Caco-2 (cell line): ENCODE data around the gene GALNT18. TPM values are rescaled to one million over a fixed set of nuclear protein-coding genes. Genes with fewer than 3 reads are reported as not detected.

Source experiments
- BruUV-seq: library from RNA; stranded (reverse); fragments of 400-500 nt; replicated peaks from 2 replicates; lab custom pipeline; 2021; lab: Mats Ljungman, UMichigan
- CTCF ChIA-PET: fragments of 300-600 bp; sonication (Branson Sonifier 250); formaldehyde crosslinking; loops from one replicate; lab custom pipeline; 2022; ENCODE audit warnings: antibody characterized with exemption; lab: Charles Lee
- POLR2A ChIA-PET: fragments of 300-600 bp; sonication (Branson Sonifier 250); formaldehyde crosslinking; loops from one replicate; lab custom pipeline; 2022; ENCODE audit warnings: antibody characterized with exemption; lab: Charles Lee
- DNase-seq, 2 experiments: peaks; one replicate each; pipeline versions ENCODE4 v3.0.0 to v3.0.0-alpha.2; 2020 to 2022
- H3K27me3 ChIP-seq: replicated peaks from 2 replicates; pipeline ENCODE4 v1.6.0; 2011; ENCODE audit warnings: low read length; ENCODE audit not compliant: control insufficient read depth, insufficient read depth
- H3K36me3 ChIP-seq: 2 replicates; pipeline ENCODE4 v1.5.1; 2011; ENCODE audit warnings: low read length; ENCODE audit not compliant: control insufficient read depth, insufficient read depth
- H3K4me1 ChIP-seq: fragments of 250-450 bp; sonication (Bioruptor Pico); 2 replicates; pipeline ENCODE4 v1.5.1; 2020; ENCODE audit warnings: mild to moderate bottlenecking
- H3K4me3 ChIP-seq: 2 replicates; pipeline ENCODE4 v1.5.1; 2011; ENCODE audit warnings: low read depth, mild to moderate bottlenecking, control low read depth, low read length
- H3K9me3 ChIP-seq: fragments of 250-450 bp; sonication (Bioruptor Pico); 2 replicates; pipeline ENCODE4 v1.5.1; 2020; ENCODE audit warnings: mild to moderate bottlenecking, moderate library complexity
- H3K27ac Mint-ChIP-seq: one replicate; pipeline ENCODE4 v1.8.0; 2022; ENCODE audit warnings: mixed read lengths; ENCODE audit not compliant: unreplicated experiment
- H3K27me3 Mint-ChIP-seq: one replicate; pipeline ENCODE4 v1.8.0; 2022; ENCODE audit warnings: mixed read lengths; ENCODE audit not compliant: insufficient read depth, unreplicated experiment
- H3K36me3 Mint-ChIP-seq: one replicate; pipeline ENCODE4 v1.8.0; 2022; ENCODE audit warnings: mild to moderate bottlenecking, mixed read lengths; ENCODE audit not compliant: insufficient read depth, unreplicated experiment
- H3K4me1 Mint-ChIP-seq: one replicate; pipeline ENCODE4 v1.8.0; 2022; ENCODE audit warnings: low read depth, mixed read lengths; ENCODE audit not compliant: unreplicated experiment
- H3K4me3 Mint-ChIP-seq: one replicate; pipeline ENCODE4 v1.8.0; 2022; ENCODE audit warnings: mild to moderate bottlenecking, moderate library complexity, mixed read lengths; ENCODE audit not compliant: unreplicated experiment
- H3K9me3 Mint-ChIP-seq: one replicate; pipeline ENCODE4 v1.8.0; 2022; ENCODE audit warnings: mixed read lengths; ENCODE audit not compliant: unreplicated experiment
- intact Hi-C: fragments of 100-400 bp; cut with micrococcal nuclease; formaldehyde crosslinking; loops from one replicate; pipeline ENCODE4 v1.10.0; 2022; ENCODE audit not compliant: unreplicated experiment
- total RNA-seq: library from RNA; stranded (reverse); gene quantifications from 2 replicates; pipeline ENCODE4 v1.2.3, GENCODE V29; 2022
- TF ChIP-seq, protein P1 (sequence below), 2 experiments: fragments of 200-600 bp in 1 of 2; IDR thresholded peaks; 1 replicate in 1 of 2; 2 replicates in 1 of 2; pipeline versions ENCODE4 v1.5.1 to v1.8.0; 2011 to 2022; ENCODE audit warnings: antibody characterized with exemption in 1 of 2, control low read depth in 1 of 2, inconsistent platforms in 1 of 2, low read depth in 1 of 2, low read length in 1 of 2, mild to moderate bottlenecking in 1 of 2, moderate library complexity in 1 of 2; ENCODE audit not compliant: insufficient read depth in 1 of 2, severe bottlenecking in 1 of 2, unreplicated experiment in 1 of 2

The GALNT18 gene
- total RNA-seq, 1 experiment from 2014 or later, result 0.43 TPM

DNA sequence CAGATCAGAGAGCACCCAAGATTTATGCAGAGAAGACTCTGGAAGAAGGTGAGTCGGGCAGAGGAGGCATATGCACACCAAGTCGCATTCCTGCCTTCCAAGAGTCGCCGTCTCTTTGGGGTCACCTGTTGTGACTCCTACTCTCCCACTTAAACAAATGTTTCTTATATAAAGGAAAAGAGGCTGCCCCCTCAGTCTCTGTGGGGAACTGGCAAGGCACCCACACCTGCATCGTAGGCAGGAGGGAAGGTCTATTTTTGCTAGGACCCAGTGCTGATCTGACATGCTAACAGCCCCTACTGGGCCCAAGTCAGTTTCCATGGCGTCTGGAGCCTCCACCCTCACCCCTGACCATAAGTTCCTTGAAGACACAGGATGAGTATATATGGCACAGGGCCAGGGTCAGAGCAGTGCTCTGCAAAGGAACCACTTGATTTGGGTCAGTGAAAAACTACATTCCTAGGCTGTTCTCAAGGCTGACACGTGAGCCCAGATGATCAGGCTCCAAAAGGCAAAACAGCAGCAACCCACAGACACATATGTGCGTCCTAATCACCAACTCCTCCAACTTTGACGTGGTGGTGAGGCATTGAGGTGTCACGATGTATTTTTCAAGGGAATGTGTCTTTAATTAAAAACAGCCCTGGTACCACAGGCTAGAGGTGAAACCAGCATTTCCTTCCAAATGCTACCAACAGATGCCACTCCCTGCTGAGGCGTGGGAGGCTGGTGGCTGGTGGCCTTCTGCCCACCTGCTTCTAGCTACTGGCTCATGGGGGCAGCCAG lies 213.2 kb downstream of the GALNT18 start:
- Mint-ChIP-seq H3K27me3 (peaks cover 21% of the 10 kb centered on the region), H3K9me3 (no peaks in the 10 kb centered on the region), H3K36me3 (no peaks in the 10 kb centered on the region), H3K4me3 (no peak overlapping the region), H3K27ac (no peak overlapping the region), H3K4me1 (peaks cover 6% of the 10 kb centered on the region)
- ChIA-PET POLR2A (interaction anchor here (0.7 kb wide), 1 partner anchor 711 kb away, joined by 4 read pairs; no protein-coding TSS in a partner anchor), CTCF (no interaction called here)
- intact Hi-C loops, result no loop called here
- Histone ChIP-seq H3K36me3 (no peaks in the 10 kb centered on the region), H3K4me3 (no peak overlapping the region), H3K9me3 (no peaks in the 10 kb centered on the region), H3K27me3 (peaks cover 2% of the 10 kb centered on the region), H3K4me1 (no peaks in the 10 kb centered on the region)
- DNase-seq, result no peak
- no TSS peak for BruUV-seq
- TF ChIP-seq, protein P1, sequence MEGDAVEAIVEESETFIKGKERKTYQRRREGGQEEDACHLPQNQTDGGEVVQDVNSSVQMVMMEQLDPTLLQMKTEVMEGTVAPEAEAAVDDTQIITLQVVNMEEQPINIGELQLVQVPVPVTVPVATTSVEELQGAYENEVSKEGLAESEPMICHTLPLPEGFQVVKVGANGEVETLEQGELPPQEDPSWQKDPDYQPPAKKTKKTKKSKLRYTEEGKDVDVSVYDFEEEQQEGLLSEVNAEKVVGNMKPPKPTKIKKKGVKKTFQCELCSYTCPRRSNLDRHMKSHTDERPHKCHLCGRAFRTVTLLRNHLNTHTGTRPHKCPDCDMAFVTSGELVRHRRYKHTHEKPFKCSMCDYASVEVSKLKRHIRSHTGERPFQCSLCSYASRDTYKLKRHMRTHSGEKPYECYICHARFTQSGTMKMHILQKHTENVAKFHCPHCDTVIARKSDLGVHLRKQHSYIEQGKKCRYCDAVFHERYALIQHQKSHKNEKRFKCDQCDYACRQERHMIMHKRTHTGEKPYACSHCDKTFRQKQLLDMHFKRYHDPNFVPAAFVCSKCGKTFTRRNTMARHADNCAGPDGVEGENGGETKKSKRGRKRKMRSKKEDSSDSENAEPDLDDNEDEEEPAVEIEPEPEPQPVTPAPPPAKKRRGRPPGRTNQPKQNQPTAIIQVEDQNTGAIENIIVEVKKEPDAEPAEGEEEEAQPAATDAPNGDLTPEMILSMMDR (IDR thresholded peaks at IDR 0.05; ENCODE audit: insufficient read depth in 1 of 2, low read depth in 1 of 2, low read length in 1 of 2, severe bottlenecking in 1 of 2, unreplicated experiment in 1 of 2), result no peak

DNA sequence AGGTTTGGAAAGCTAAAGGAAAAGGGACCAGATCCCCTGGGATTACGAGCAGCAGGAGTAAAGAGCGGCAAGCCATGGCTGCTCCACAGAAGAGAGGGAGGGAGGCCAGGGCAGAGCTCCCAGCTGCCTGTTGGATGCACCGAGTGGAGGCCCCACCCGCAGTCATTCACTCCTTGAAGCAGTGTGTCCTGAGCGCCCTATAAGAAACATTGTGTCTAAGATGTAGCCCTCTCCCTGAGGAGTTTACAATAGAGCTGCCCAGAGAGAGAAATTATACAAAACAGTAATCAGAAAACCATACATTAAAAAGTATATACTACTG lies 214.1 kb downstream of the GALNT18 start:
- no peaks in the 10 kb centered on the region for H3K36me3 ChIP-seq
- no peak for DNase-seq
- POLR2A ChIA-PET, result interaction anchor here (0.7 kb wide), 1 partner anchor 712 kb away, joined by 4 read pairs; no protein-coding TSS in a partner anchor
- H3K4me3 ChIP-seq, result no peak overlapping the region
- Mint-ChIP-seq H3K4me1 (peaks cover 6% of the 10 kb centered on the region), H3K9me3 (no peaks in the 10 kb centered on the region), H3K4me3 (no peak overlapping the region), H3K27ac (no peak overlapping the region), H3K36me3 (no peaks in the 10 kb centered on the region), H3K27me3 (peaks cover 25% of the 10 kb centered on the region)
- CTCF ChIA-PET, result interaction anchor here (0.8 kb wide), 1 partner anchor 10 kb away, joined by 3 read pairs; no protein-coding TSS in a partner anchor
- no peaks in the 10 kb centered on the region for H3K27me3 ChIP-seq
- intact Hi-C loops, result no loop called here
- no peaks in the 10 kb centered on the region for H3K4me1 ChIP-seq
- TF ChIP-seq, protein P1 (IDR thresholded peaks at IDR 0.05; ENCODE audit: insufficient read depth in 1 of 2, low read depth in 1 of 2, low read length in 1 of 2, severe bottlenecking in 1 of 2, unreplicated experiment in 1 of 2), result no peak
- H3K9me3 ChIP-seq, result no peaks in the 10 kb centered on the region
- BruUV-seq, result no TSS peak

DNA sequence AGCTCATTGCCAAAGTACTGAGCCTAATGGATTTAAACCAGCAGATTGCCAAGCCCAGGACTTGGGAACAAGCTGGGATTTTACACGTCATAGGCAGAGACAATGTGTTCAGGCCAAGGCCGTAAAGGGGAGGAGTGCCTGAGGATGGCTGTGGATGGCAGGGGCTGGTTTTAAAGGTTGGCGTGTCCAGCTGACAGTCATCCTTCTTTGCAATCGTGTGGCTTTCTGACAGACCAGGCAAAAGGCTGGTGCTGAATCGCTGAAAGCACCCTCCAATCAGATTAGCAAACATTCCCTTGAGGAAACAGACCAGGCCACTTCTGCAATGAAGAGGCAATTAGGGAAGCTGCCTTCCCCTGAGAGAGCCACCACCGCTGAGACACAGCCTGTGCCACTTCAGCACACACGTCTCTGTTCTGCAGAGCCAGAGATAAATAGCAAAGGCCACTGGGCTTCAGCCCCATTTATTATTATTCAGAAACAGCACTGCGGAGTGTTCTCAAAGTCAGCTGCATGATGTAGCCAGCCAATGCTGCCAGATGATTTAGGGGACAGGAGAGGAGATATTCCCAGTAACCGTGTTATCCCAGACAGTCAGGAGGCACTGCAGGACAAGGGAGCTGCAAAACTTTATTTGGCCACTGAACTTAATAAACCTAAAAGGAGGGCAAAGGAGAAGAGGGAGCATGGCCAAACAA lies 214.6 kb downstream of the GALNT18 start:
- POLR2A ChIA-PET, result no interaction called here
- H3K4me1 Mint-ChIP-seq, result peaks cover 6% of the 10 kb centered on the region
- no peaks in the 10 kb centered on the region for H3K4me1 ChIP-seq
- H3K9me3 Mint-ChIP-seq, result no peaks in the 10 kb centered on the region
- no peak overlapping the region for H3K4me3 Mint-ChIP-seq
- CTCF ChIA-PET, result interaction anchor here (0.8 kb wide), 1 partner anchor 9 kb away, joined by 3 read pairs; no protein-coding TSS in a partner anchor
- no peaks in the 10 kb centered on the region for H3K27me3 ChIP-seq
- DNase-seq, result no peak
- TF ChIP-seq, protein P1 (IDR thresholded peaks at IDR 0.05; ENCODE audit: insufficient read depth in 1 of 2, low read depth in 1 of 2, low read length in 1 of 2, severe bottlenecking in 1 of 2, unreplicated experiment in 1 of 2), result no peak
- H3K4me3 ChIP-seq, result no peak overlapping the region
- peaks cover 25% of the 10 kb centered on the region for H3K27me3 Mint-ChIP-seq
- no peaks in the 10 kb centered on the region for H3K9me3 ChIP-seq
- H3K27ac Mint-ChIP-seq, result no peak overlapping the region
- H3K36me3 ChIP-seq, result no peaks in the 10 kb centered on the region
- intact Hi-C loops, result no loop called here
- H3K36me3 Mint-ChIP-seq, result no peaks in the 10 kb centered on the region
- BruUV-seq, result no TSS peak
